DMS79 (cell line): ENCODE measurements around the gene TTLL1.

Experiments used
- DNase-seq: peaks from one replicate; lab custom pipeline; 2025; lab: John Stamatoyannopoulos, UW

The TTLL1 gene

DNA sequence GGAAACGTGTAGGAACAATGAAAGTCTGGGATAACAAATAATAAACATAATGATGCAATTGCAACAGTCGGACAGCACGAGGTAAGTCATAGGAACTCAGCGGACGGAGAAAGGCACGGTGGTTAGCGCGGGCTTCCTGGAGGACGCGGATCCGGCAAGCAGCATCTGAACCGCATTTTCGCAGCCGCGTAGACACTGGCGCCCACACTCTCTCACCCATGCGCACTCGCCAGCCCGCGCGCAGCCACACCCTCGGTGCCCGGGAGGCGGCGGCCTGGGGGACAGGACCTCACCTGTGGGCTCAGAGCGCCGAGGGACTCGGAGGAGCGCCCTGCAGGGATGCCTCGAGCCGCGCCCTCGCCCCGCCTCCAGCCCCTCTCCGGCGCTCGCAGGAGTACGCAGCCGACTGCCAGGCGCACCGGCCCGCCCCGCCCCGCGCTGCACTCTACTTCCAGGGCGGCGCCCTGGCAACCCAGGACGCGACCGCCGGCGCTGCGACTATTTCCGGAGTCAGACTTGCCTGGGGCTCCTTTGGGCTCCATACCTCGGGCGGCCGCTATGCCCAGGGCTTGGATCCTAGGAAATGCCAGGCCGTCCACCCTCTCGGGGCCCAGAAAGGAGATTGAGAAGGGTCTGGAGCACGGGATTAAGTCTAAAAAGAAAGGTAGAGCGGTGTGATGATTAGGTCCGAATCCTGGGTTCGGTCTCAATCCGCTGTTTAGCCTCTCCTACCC is at the start of gene TTLL1:
Gene TTLL1, minus strand, starts transcription at position 408 of the 734 bp plus-strand sequence. CDS start 13,805 bp downstream, outside the sequence.
- DNase-seq, result peak; percentile 53

- DNase-seq, result no peak
Observed at GRCh38 chr22:43136801-43137200, 47.6 kb upstream of the TTLL1 start.

GRCh38 chr22:43136255-43136654 is 47.1 kb upstream of the TTLL1 start:
- no peak for DNase-seq

GRCh38 chr22:43135565-43135964 is 46.4 kb upstream of the TTLL1 start:
- no peak for DNase-seq

DNA sequence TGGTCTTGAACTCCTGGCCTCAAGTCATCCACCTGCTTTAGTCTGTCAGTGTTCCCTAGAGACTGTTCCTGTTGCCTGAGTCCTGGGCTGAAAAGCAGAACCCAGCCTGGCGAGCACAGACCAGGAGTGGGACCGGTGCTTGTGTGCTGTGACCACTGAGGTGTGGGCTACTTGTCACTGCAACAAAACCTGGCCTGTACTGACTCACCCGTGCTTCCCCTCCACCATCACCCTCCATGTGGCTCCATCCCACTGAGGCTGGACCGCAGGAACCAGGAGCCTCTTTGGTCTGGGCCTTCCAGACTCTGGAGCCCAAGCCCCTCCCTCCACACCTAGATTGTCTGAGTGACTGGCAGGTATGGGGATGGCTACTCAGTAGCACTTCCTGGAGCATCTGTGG is 45.4 kb upstream of the TTLL1 start:
- no peak for DNase-seq

GRCh38 chr22:43133401-43133800 is 44.2 kb upstream of the TTLL1 start:
- no peak for DNase-seq

DNA sequence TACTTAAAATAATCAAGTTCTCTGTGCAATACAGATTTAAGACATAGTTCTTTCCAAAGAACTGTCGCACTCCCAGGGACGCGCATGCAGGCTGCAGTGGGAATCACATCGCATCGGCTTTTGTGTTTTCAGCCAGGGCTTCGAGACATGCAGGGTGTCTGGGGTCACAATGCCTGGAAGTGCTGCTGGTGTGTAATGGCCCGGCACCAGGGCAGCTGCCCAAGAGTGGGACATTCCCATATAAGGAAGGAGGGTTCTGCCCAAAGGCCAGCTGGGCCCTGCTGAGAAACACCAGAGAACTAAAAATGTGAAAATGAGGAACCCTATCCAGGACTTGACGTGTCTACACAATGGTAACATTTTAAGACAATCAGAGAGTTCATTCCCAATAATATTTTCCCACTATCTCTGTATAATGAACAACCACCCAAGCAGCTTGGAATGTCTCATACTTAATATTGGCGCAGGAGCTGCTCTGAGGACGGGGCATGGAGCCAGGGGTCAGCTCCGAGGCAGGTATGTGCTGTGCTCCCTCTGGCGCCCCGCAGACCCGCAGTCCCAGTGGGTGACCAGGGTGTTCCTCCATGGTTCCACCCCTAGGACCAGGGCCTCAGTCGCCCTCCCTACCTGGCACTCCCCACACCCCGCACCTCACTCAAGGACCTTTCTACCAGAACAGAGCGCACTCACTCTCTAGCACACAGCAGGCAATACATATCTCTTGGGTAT is 42.7 kb upstream of the TTLL1 start:
- no peak for DNase-seq

GRCh38 chr22:43129426-43130425 is 40.5 kb upstream of the TTLL1 start:
- DNase-seq, result no peak

DNA sequence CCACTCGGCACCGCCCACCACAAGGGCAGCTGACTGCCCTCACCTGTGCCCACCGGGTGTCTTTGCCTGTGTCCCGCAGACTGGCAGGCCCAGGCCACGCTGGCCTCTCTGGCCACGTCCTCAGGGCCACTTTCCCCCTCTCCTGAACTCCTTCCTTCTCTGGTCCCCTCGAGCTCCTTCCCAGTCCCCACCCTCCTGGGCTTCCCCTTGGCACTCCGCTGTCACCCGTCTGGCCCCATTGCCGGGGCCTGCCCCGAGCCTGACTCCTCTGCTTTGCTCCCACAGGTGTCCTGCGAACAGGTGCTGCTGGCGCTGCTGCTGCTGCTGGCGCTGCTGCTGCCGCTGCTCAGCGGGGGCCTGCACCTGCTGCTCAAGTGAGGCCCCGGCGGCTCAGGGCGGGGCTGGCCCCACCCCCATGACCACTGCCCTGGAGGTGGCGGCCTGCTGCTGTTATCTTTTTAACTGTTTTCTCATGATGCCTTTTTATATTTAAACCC is 39.8 kb upstream of the TTLL1 start:
- peak; percentile 17 for DNase-seq

DNA sequence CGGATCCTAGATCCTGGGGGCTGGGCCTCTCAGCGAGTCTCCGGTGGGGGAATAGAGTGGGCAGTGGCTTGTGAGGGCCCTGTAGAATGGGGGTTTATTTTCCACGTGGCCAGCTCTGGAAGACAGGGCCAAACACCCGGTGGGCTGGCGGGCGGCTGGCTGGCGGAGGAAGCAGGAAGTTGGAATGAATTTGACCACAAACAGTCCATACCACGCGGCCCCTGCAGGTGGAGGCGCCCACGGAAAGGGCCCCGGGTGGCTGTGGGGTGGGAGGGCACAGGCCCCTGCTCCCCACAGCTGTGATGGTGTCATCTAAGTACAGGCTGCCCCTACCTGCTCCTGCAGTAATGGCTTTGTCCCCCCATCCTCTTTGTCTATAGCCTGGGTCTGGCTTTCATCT is 38.9 kb upstream of the TTLL1 start:
- DNase-seq, result no peak

GRCh38 chr22:43127166-43127908 is 38.1 kb upstream of the TTLL1 start:
- DNase-seq, result no peak

- no peak for DNase-seq
Observed at GRCh38 chr22:43126501-43127165, 37.4 kb upstream of the TTLL1 start.

- DNase-seq, result no peak
Observed at GRCh38 chr22:43118953-43119458, 29.8 kb upstream of the TTLL1 start.

GRCh38 chr22:43118024-43118849 is 29.0 kb upstream of the TTLL1 start:
- DNase-seq, result no peak

GRCh38 chr22:43116932-43117331 is 27.7 kb upstream of the TTLL1 start:
- no peak for DNase-seq

GRCh38 chr22:43114958-43115357 is 25.8 kb upstream of the TTLL1 start:
- DNase-seq, result no peak

DNA sequence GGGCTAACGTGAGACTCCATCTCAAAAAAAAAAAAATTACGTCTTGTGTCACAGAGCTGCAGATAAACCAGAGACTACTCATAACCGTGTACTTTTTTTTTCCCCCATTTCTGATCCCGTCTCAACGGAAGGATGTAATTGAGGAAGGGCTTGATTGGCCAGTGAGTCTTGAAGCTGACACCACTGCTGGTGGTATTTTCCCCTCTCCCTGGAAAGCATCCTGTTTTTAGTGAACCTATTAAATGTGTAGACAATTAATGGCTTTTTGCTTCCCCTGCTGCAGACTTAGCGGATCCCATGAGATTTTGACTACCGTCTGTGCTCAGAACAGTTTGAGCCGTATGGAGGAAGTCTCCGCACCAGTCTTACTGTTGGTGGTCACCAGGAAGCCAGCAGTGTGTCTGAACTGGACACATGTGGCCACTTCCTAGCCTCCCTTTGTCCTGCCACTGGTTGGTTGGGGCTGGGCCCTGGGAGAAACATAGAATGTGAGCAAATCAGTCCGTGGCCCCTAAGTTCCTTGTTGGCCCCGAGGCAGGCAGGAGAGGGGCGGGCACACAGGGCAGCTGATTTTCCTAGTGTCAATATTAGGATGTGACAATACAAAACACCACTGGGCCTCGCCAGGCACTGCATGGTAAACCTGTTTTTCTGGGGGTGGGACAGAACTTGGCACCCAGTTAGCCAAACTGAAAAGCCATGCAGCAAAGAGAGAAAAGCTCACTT is 24.5 kb upstream of the TTLL1 start:
- no peak for DNase-seq

DNA sequence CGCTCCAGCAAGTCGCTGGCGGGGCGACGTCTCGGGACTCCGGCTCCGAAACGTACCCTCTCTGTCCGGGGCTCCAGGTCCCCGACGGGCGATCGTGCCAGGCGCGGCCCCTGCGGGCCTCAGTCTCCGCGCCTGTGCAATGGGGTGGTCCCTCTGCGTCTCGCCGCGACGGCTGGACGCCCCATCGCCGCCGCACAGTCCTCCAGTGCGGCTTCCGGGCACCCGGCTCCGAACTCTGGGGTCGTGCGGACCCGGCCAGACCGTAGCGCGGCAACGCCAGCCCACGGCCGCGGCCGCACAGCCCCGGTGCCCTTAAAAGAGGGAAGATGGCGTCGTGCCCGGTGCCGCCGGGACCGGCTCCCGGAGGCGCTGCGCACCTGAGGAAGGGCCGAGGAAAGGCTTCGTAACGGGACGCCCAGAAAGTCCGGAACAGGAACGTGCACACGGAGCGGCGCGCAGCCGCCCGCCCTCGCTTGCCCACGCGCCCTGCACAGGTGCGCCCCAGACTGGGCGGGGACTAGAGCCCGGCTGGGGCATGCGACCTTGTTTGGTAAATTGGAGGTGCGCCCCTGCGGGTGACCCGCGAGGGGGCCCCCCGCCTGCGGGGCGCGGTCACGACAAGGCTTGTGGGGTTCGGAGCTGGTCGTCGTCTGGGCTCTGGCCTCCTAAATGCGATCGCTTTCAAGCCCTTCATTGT is 21.9 kb upstream of the TTLL1 start:
- no peak for DNase-seq
